ENCODE measurements around the gene HOXA7.

The HOXA7 gene

DNA sequence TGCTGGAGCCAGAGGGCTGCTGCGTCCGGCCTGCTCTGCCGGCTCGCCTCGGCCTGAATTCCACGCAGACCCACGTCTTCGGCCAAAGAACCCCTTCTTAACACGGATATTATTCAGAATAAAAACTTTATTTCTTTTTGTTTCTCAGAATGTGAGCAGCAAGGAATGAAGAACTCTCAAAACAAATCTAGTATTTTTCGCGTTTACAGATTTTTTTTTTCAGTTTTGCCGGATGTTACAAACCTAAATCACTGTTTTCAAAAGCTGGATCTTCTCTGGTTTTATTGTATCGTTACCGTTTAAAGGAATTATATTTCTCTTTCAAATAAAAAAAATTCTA lies 49.6 kb downstream of the HOXA7 start:
- no peak for DNase-seq (ENCODE audit: low read depth)

DNA sequence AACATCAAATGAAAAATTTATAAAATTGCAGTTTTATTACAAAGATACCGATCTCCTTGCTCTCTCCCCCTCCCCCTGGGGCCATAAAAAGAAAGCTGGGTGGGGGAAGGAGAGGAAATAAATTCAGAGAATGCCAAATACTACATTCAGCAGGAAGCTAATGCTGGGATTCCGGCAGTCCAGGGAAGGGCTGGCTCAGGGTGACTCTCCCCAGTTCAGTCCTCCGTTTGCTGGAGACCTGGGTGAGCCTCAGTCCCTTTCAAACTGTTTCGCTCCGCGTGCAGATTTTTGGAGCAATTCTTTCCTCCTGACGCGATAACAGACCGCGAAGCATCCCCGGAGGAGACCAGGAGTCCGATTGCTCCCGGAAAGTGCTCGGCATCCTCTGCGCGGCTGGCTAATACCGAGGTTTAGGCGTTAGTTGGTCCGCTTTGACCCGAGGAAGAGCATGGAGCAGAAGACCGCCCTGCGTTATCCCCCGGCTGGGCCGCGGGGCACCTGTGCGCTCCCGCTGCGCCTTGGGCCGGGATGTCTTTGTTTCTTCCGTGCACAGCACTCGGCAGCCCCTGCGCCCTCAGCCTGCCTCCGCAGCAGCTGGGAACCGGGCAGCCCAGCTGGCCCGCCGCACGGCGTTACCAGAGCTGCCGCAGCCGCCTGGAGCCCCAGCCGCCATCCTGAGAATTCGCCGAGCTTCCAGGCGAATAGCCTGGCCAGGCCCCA lies 50.1 kb downstream of the HOXA7 start:
- no peak for DNase-seq (ENCODE audit: low read depth)

DNA sequence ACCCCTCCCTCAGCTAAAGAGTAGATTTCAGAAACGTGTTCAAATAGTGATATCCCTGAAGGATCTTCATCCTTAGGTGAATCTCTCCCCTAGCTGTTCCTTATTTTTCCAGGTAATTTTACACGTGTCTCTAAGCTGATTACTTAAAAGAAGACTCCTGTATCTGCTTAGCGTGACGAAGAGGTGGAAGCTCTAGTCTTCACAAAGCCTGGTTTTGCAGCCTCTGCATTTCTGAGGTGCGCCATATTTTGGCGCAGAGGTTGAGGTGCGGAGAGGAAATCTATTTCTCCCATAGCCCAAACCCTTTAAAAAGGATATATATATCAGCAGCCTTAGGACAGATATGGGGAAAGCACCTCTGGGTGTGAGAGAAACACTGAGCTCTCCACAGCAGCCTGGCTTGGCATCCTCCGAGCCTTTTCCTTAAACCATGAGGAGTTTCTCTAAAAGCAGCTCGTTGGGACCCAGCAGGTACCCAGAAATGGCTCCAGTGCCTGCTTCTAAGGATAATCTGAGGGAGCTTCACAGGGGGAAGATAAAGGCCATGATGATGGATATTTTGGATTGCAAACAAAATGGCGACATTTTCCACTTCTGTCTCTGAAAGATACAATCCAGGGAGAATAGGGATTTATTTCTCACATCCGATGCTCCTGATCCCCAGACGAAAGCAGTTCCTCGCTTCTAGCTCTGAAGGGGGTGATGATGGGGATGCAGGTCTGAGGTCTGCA lies 51.0 kb downstream of the HOXA7 start:
- DNase-seq (ENCODE audit: low read depth): no peak

DNA sequence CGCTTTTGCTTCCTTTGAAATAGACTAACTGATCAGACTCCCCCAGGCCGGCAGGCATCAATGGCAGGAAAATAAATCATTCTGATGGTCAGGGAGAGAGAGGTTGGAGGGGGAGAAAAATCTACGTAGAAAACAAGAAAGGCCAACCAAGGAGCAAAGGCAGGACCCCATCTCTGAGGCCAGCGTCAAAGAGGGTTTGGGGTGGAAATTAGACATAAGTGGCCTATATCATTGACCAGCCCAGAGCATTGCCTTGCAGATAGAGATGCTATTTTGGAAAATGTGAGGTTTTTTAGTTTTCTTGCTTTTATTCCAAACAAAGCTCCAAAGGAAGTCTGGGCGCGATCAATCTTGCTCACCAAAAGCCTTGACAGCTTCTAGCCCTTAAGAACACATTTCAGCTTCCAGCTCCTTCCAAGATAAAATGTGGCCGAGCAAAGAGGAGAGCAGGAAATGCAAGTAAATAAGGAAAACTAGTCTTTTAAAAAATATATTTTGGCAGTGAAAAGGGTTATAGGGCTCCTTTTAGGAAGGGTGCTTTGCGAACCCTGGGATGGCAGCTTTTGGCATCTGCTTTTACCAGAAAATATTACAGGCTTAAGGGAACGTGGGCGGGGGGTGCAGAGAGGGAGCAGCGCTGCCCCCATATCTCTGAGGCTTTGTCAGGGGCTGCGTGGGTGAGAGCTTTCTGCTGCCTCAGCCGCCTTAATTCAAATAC lies 52.0 kb downstream of the HOXA7 start:
- DNase-seq (ENCODE audit: low read depth): no peak
